Colonic mucosa (tissue), 4 donors: ENCODE data around the gene SPATA13. TPM values are rescaled to one million over a fixed set of nuclear protein-coding genes. Genes with fewer than 3 reads are reported as not detected.

Experiments used
- DNase-seq: peaks from one replicate; pipeline ENCODE4 v3.0.0-alpha.2; 2020
- H3K27ac ChIP-seq: fragments of 200-600 bp; one replicate; pipeline ENCODE4 v1.8.0; 2021
- H3K27me3 ChIP-seq: fragments of 200-600 bp; one replicate; pipeline ENCODE4 v1.8.0; 2021
- H3K36me3 ChIP-seq: fragments of 200-600 bp; one replicate; pipeline ENCODE4 v1.8.0; 2021
- H3K4me1 ChIP-seq: fragments of 200-600 bp; one replicate; pipeline ENCODE4 v1.8.0; 2021; ENCODE audit warnings: mild to moderate bottlenecking
- H3K4me3 ChIP-seq: fragments of 200-600 bp; one replicate; pipeline ENCODE4 v1.8.0; 2021
- H3K9ac ChIP-seq, 2 donors: one replicate each; pipeline ENCODE4 v1.7.0; 2013; ENCODE audit warnings: control low read depth in 2 of 2, low read depth in 2 of 2, low read length in 2 of 2
- H3K9me3 ChIP-seq: fragments of 200-600 bp; one replicate; pipeline ENCODE4 v1.8.0; 2021
- intact Hi-C: fragments of 100-400 bp; cut with DNase I; formaldehyde crosslinking; loops from one replicate; pipeline ENCODE4 v1.14.1; 2022
- total RNA-seq, 2 donors: library from RNA; stranded (reverse); fragmentation: NEBNext Ultra II Directional in 1 of 2; extraction: Animal tissue kit (Norgen Biotek cat#: 25700) in 1 of 2; gene quantifications; one replicate each; pipeline ENCODE4 v1.2.1, GENCODE V29; 2021
- TF ChIP-seq, protein P1 (sequence below): fragments of 200-600 bp; IDR thresholded peaks from one replicate; pipeline ENCODE4 v1.8.0; 2022; ENCODE audit warnings: antibody characterized with exemption, mild to moderate bottlenecking
- donor health status: healthy.
- donor health status: DM: no; HTN: no; CAD: no.
- donor health status: DM: no; HTN: no; CAD: no.

The SPATA13 gene
- total RNA-seq, 2 donors from 2014 or later = 41.5 to 43.8 TPM

DNA sequence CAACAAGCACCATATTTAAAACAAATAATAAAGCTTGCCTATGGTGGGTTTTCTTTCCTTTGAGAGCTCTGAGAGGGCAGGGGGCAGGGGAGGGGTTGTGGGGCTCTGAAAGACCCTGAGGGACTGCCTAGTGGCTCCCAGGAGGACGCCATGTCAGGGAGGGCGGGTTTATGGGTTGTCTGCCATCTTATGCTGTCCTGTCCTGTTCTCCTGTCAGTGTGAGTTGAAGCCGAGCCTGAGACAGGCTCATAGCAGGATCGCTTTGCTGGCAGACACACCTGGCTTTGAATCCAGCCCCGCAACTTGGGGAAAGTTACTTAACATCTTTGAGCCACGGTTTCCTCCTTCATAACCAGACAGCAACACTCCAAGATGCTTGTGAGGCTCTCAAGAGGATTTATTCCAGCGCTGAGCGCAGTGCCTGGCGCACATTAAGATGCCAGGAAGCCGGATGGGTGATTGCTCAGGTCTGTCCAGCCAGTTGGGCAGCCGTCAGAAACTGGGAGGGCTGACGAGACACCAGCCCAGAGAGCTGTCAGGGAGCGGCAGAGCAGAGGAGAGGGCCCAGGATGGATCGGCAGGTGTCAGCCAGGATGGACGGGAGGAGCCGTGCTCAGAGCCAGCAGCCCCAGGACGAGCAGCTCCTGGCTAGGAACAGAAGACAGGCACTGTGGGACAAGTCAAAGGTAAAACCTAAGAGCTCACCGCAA is 112.1 kb downstream of the SPATA13 start:
- peak overlapping the region; percentile 66 to 70 for H3K9ac ChIP-seq

DNA sequence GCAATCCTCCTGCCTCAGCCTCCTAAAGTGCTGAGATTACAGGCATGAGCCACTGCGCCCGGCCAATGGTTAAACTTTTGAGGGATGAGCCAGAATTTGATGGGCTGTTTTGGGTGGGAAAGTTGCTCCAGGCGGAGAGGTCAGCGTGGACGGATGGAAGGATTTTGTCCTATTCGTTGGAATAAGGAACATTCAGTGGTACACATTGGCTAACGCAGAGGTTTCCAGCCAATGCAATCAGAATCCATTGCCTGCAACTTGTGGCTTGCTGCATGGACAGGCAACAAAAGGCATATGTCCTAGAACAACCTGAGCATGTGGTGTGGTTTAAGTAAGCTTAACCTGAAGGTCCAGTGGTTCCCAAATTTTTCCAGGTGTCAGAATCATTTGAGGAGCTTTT is 113.4 kb downstream of the SPATA13 start:
- no peak overlapping the region for H3K27ac ChIP-seq
- no peak for DNase-seq
- H3K36me3 ChIP-seq = no peaks in the 10 kb centered on the region
- peaks cover 18% of the 10 kb centered on the region for H3K4me1 ChIP-seq
- no peak overlapping the region for H3K9ac ChIP-seq
- intact Hi-C loops = no loop called here
- no peak overlapping the region for H3K4me3 ChIP-seq
- H3K9me3 ChIP-seq = no peaks in the 10 kb centered on the region
- TF ChIP-seq, protein P1, sequence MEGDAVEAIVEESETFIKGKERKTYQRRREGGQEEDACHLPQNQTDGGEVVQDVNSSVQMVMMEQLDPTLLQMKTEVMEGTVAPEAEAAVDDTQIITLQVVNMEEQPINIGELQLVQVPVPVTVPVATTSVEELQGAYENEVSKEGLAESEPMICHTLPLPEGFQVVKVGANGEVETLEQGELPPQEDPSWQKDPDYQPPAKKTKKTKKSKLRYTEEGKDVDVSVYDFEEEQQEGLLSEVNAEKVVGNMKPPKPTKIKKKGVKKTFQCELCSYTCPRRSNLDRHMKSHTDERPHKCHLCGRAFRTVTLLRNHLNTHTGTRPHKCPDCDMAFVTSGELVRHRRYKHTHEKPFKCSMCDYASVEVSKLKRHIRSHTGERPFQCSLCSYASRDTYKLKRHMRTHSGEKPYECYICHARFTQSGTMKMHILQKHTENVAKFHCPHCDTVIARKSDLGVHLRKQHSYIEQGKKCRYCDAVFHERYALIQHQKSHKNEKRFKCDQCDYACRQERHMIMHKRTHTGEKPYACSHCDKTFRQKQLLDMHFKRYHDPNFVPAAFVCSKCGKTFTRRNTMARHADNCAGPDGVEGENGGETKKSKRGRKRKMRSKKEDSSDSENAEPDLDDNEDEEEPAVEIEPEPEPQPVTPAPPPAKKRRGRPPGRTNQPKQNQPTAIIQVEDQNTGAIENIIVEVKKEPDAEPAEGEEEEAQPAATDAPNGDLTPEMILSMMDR = no peak
- H3K27me3 ChIP-seq = no peaks in the 10 kb centered on the region

More for the DNA sequence above, 112.1 kb downstream of the SPATA13 start:
- Histone ChIP-seq H3K27ac (peak overlapping the region; percentile 95), H3K4me1 (peaks cover 18% of the 10 kb centered on the region), H3K4me3 (peak overlapping the region; percentile 28), H3K9me3 (no peaks in the 10 kb centered on the region), H3K27me3 (no peaks in the 10 kb centered on the region), H3K36me3 (no peaks in the 10 kb centered on the region)
- intact Hi-C loops = no loop called here
- DNase-seq = peak; percentile 42
- TF ChIP-seq, protein P1 = no peak

DNA sequence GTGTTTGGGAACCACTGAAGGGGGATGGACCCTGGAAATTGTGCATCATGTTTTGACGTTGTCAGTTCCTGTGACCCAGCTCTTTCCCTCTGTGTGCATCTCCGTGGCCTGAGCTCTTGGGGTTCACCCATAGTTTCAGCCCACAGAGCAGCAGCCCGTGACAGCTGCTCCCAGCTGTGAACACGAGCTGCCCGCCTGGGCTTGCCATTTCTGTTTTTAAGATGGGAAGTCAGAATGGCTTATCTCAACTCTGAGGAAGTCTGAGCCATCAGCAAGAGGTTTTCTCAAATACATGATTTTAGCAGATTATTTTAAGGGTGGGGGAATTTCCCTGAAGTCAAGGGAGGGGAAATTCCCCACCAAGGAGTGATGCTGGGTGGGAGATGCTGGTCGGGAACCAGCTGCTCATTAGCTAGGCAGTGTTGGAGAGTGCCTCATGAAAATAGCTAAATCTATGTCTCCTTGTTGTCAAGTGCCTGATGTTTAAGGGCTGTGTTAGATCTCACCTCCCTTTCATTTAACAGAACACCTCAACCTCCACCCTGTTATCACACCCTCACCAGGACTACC is 114.0 kb downstream of the SPATA13 start:
- Histone ChIP-seq H3K9me3 (no peaks in the 10 kb centered on the region), H3K27ac (peak overlapping the region; percentile 38), H3K4me3 (no peak overlapping the region), H3K27me3 (no peaks in the 10 kb centered on the region), H3K4me1 (peaks cover 18% of the 10 kb centered on the region), H3K9ac (no peak overlapping the region), H3K36me3 (no peaks in the 10 kb centered on the region)
- no peak for DNase-seq
- TF ChIP-seq, protein P1 = no peak
- intact Hi-C loops = no loop called here

DNA sequence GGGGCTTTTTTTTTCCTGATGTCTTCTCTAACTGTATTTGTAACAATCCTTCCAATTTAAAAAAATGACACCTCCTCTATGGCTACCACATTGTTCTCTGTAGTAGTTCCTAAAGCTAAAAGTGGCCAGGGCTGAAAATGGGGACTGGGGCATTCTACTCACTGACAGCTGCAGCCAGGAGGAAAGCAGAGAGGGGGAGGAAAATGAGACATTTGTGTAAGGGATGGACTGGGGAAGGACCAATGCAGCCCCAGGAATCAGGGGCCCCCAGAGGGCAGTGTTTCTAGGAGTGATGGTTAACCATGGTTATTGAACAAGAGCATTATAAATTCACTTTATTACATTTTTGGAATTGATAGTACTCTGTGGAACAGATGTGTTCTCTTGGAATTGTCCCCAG is 114.5 kb downstream of the SPATA13 start:
- intact Hi-C loops = no loop called here
- TF ChIP-seq, protein P1 = no peak
- Histone ChIP-seq H3K9ac (no peak overlapping the region), H3K36me3 (no peaks in the 10 kb centered on the region), H3K27ac (peak overlapping the region; percentile 38), H3K27me3 (no peaks in the 10 kb centered on the region), H3K4me1 (peaks cover 17% of the 10 kb centered on the region), H3K9me3 (no peaks in the 10 kb centered on the region), H3K4me3 (no peak overlapping the region)
- no peak for DNase-seq

DNA sequence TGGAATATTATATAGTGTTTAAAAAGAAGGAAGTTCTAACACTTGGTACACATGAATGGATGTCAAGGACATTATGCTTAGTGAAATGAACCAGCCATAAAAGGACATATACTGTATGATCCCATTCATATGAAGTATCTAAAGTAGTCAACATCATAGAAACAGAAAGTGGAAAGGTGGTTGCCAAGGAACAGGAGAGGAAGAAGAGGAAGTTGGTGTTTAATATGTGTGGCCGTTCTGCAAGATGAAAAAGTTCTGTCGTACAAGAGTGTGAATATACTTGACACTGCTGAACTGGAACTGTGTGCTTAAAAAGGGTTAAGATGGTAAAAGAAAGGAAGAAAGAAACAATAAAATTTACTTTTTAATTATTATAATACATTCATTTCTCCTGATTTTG is 115.8 kb downstream of the SPATA13 start:
- TF ChIP-seq, protein P1 = no peak
- Histone ChIP-seq H3K36me3 (no peaks in the 10 kb centered on the region), H3K4me3 (no peak overlapping the region), H3K4me1 (peaks cover 10% of the 10 kb centered on the region), H3K27ac (no peak overlapping the region), H3K9me3 (no peaks in the 10 kb centered on the region), H3K27me3 (no peaks in the 10 kb centered on the region), H3K9ac (no peak overlapping the region)
- intact Hi-C loops = no loop called here
- no peak for DNase-seq
